ENCODE measurements around the gene SLC24A3.

SLC24A3 gene

DNA sequence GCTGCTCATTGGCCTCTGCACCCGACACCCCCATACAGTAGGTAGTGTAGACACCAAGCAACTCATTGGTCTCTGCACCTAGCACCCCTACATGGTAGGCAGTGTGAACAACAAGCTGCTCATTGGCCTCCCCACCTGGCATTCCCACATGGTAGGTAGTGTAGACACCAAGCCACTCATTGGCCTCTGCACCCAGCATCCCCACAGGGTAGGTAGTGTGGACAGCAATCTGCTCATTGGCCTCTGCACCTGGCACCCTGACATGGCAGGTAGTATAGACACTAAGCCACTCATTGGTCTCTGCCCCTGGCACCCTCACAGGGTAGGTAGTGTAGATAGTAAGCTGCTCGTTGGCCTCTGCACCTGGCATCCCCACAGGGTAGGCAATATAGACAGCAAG, 226.0 kb downstream of the SLC24A3 start:
- no peaks in the 10 kb centered on the region for H3K79me1 ChIP-seq (ENCODE audit: low read depth, low read length)
- WGBS, 2 donors (ENCODE audit: extremely low coverage in 2 of 2, insufficient read length in 2 of 2, insufficient replicate concordance in 1 of 2) = no CpG with 5 or more reads among the region's 2 CpGs
- H4K8ac ChIP-seq (ENCODE audit: low read depth, low read length) = no peak overlapping the region
- H2BK5ac ChIP-seq (ENCODE audit: low read length) = no peak overlapping the region
- H3K9me3 ChIP-seq (replicated peaks in 1 of 2; ENCODE audit: control insufficient read depth in 2 of 2, insufficient read depth in 1 of 2, low read depth in 1 of 2, low read length in 2 of 2) = no peaks in the 10 kb centered on the region
- no peak overlapping the region for H3K4me3 ChIP-seq (ENCODE audit: low read length in 2 of 2)
- H2AFZ ChIP-seq (ENCODE audit: low read length) = no peak overlapping the region
- no peak for DNase-seq (ENCODE audit: low spot score)
- H2BK120ac ChIP-seq (ENCODE audit: low read depth, low read length) = no peak overlapping the region
- no peaks in the 10 kb centered on the region for H3K27me3 ChIP-seq (ENCODE audit: control insufficient read depth in 3 of 3, insufficient read depth in 3 of 3, low read depth in 1 of 3, low read length in 3 of 3)
- H3K4me2 ChIP-seq (ENCODE audit: insufficient read depth, low read length, poor library complexity, severe bottlenecking) = no peak overlapping the region
- H3K14ac ChIP-seq (ENCODE audit: low read length) = peak overlapping the region; percentile 1
- H3K27ac ChIP-seq (replicated peaks; ENCODE audit: low read length) = no peak overlapping the region
- no peak overlapping the region for H3K9ac ChIP-seq (ENCODE audit: low read depth, low read length, poor library complexity)
- H2BK12ac ChIP-seq (ENCODE audit: low read length) = no peak overlapping the region
- H3K4ac ChIP-seq (ENCODE audit: low read length) = no peak overlapping the region
- no peak overlapping the region for H3K18ac ChIP-seq (ENCODE audit: low read length)
- no peak overlapping the region for H2BK15ac ChIP-seq (ENCODE audit: low read length)
- no peak overlapping the region for H2AK5ac ChIP-seq (ENCODE audit: low read depth, low read length)
- H4K91ac ChIP-seq (ENCODE audit: low read depth, low read length, poor library complexity) = no peak overlapping the region
- no peaks in the 10 kb centered on the region for H3K36me3 ChIP-seq (replicated peaks in 1 of 2; ENCODE audit: control insufficient read depth in 2 of 2, insufficient read depth in 2 of 2, low read length in 2 of 2)
- H3K23ac ChIP-seq (ENCODE audit: low read depth, low read length, poor library complexity) = no peak overlapping the region
- no peaks in the 10 kb centered on the region for H3K4me1 ChIP-seq (ENCODE audit: control insufficient read depth in 2 of 2, insufficient read depth in 1 of 2, low read depth in 1 of 2, low read length in 2 of 2)

DNA sequence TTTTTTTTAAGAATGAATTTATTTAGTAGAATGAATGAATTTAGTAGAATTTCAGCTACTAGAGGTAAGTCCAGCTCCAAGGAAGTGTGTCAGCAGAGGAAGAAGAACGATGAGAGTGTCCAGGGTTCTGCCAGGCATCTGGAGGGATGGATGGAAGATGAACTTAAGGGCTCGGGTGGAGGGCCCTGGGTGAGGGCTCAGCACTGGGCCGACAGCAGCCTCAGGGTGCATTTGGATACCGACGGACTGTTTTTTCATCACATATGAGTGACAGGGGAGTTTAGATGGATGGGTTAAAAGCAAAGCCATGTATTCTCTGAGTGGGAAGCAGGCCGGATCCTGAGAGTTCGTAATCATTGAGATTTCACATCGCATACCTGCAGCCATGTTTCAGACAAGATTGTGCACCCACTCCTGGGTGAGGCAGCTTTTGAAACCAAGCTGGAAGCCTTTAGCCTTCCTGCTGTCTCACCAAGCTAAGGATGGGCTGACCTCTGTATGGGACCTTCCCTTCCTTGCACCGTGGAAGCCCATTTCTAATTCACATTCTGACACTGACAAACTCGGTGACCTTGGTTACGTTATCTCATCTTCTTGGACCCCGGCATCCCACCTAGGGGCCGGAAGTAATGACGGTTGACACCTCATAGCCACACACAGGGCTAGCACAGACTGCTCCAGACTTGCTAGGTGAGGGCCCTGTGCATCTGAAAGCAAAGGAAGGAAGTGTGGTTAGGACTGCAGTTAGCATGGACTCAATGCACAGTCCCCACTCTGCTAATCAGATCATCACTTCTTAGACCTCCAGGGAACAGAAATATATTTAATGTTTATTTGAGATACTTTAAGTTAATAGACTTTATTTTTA, 228.5 kb downstream of the SLC24A3 start:
- H4K91ac ChIP-seq (ENCODE audit: low read depth, low read length, poor library complexity) = no peak overlapping the region
- no peaks in the 10 kb centered on the region for H3K27me3 ChIP-seq (ENCODE audit: control insufficient read depth in 3 of 3, insufficient read depth in 3 of 3, low read depth in 1 of 3, low read length in 3 of 3)
- H2BK12ac ChIP-seq (ENCODE audit: low read length) = no peak overlapping the region
- no peak overlapping the region for H3K27ac ChIP-seq (replicated peaks; ENCODE audit: low read length)
- H3K18ac ChIP-seq (ENCODE audit: low read length) = no peak overlapping the region
- H3K14ac ChIP-seq (ENCODE audit: low read length) = no peak overlapping the region
- H3K9me3 ChIP-seq (replicated peaks in 1 of 2; ENCODE audit: control insufficient read depth in 2 of 2, insufficient read depth in 1 of 2, low read depth in 1 of 2, low read length in 2 of 2) = no peaks in the 10 kb centered on the region
- no peak overlapping the region for H3K4me3 ChIP-seq (ENCODE audit: low read length in 2 of 2)
- WGBS, 2 donors (ENCODE audit: extremely low coverage in 2 of 2, insufficient read length in 2 of 2, insufficient replicate concordance in 1 of 2) = no CpG with 5 or more reads among the region's 14 CpGs
- no peak overlapping the region for H2BK15ac ChIP-seq (ENCODE audit: low read length)
- no peaks in the 10 kb centered on the region for H3K36me3 ChIP-seq (replicated peaks in 1 of 2; ENCODE audit: control insufficient read depth in 2 of 2, insufficient read depth in 2 of 2, low read length in 2 of 2)
- H2BK120ac ChIP-seq (ENCODE audit: low read depth, low read length) = no peak overlapping the region
- H3K4ac ChIP-seq (ENCODE audit: low read length) = no peak overlapping the region
- no peak overlapping the region for H2AFZ ChIP-seq (ENCODE audit: low read length)
- no peaks in the 10 kb centered on the region for H3K4me1 ChIP-seq (ENCODE audit: control insufficient read depth in 2 of 2, insufficient read depth in 1 of 2, low read depth in 1 of 2, low read length in 2 of 2)
- no peak overlapping the region for H3K23ac ChIP-seq (ENCODE audit: low read depth, low read length, poor library complexity)
- no peak overlapping the region for H2BK5ac ChIP-seq (ENCODE audit: low read length)
- H2AK5ac ChIP-seq (ENCODE audit: low read depth, low read length) = no peak overlapping the region
- DNase-seq (ENCODE audit: low spot score) = no peak
- H3K79me1 ChIP-seq (ENCODE audit: low read depth, low read length) = no peaks in the 10 kb centered on the region
- no peak overlapping the region for H3K4me2 ChIP-seq (ENCODE audit: insufficient read depth, low read length, poor library complexity, severe bottlenecking)
- no peak overlapping the region for H4K8ac ChIP-seq (ENCODE audit: low read depth, low read length)
- no peak overlapping the region for H3K9ac ChIP-seq (ENCODE audit: low read depth, low read length, poor library complexity)

DNA sequence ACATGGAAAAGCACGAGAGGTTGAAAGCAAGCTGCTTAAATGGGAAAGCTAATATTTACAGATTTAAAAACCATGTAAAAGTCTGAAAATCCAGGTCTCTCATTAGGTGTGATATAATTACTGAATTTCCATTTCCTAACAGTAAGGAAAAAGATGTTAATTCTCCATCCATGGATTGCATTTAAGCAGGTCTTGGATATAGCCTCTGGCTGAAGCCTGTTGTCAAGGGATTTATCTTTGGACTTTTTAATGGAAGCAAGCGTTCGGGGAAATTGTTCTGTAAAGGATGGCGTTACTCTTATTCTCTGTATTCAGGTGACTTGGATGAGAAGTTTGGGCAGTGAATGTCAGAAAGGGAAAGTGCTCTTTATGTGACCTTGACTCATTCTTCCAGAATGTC, 233.8 kb downstream of the SLC24A3 start:
- no CpG with 5 or more reads among the region's 4 CpGs for WGBS, 2 donors (ENCODE audit: extremely low coverage in 2 of 2, insufficient read length in 2 of 2, insufficient replicate concordance in 1 of 2)
- DNase-seq (ENCODE audit: low spot score) = no peak
- Histone ChIP-seq H3K14ac (ENCODE audit: low read length) (no peak overlapping the region), H2BK120ac (ENCODE audit: low read depth, low read length) (no peak overlapping the region), H3K23ac (ENCODE audit: low read depth, low read length, poor library complexity) (no peak overlapping the region), H3K79me1 (ENCODE audit: low read depth, low read length) (no peaks in the 10 kb centered on the region), H3K27ac (replicated peaks; ENCODE audit: low read length) (no peak overlapping the region), H2BK5ac (ENCODE audit: low read length) (no peak overlapping the region), H2AK5ac (ENCODE audit: low read depth, low read length) (no peak overlapping the region), H3K4me2 (ENCODE audit: insufficient read depth, low read length, poor library complexity, severe bottlenecking) (no peak overlapping the region), H3K4ac (ENCODE audit: low read length) (no peak overlapping the region), H2BK12ac (ENCODE audit: low read length) (no peak overlapping the region), H3K27me3 (ENCODE audit: control insufficient read depth in 3 of 3, insufficient read depth in 3 of 3, low read depth in 1 of 3, low read length in 3 of 3) (no peaks in the 10 kb centered on the region), H3K9ac (ENCODE audit: low read depth, low read length, poor library complexity) (no peak overlapping the region), H4K8ac (ENCODE audit: low read depth, low read length) (no peak overlapping the region), H3K36me3 (replicated peaks in 1 of 2; ENCODE audit: control insufficient read depth in 2 of 2, insufficient read depth in 2 of 2, low read length in 2 of 2) (no peaks in the 10 kb centered on the region), H2BK15ac (ENCODE audit: low read length) (no peak overlapping the region), H4K91ac (ENCODE audit: low read depth, low read length, poor library complexity) (no peak overlapping the region), H3K9me3 (replicated peaks in 1 of 2; ENCODE audit: control insufficient read depth in 2 of 2, insufficient read depth in 1 of 2, low read depth in 1 of 2, low read length in 2 of 2) (no peaks in the 10 kb centered on the region), H3K4me3 (ENCODE audit: low read length in 2 of 2) (no peak overlapping the region), H3K4me1 (ENCODE audit: control insufficient read depth in 2 of 2, insufficient read depth in 1 of 2, low read depth in 1 of 2, low read length in 2 of 2) (no peaks in the 10 kb centered on the region), H3K18ac (ENCODE audit: low read length) (no peak overlapping the region), H2AFZ (ENCODE audit: low read length) (no peak overlapping the region)

DNA sequence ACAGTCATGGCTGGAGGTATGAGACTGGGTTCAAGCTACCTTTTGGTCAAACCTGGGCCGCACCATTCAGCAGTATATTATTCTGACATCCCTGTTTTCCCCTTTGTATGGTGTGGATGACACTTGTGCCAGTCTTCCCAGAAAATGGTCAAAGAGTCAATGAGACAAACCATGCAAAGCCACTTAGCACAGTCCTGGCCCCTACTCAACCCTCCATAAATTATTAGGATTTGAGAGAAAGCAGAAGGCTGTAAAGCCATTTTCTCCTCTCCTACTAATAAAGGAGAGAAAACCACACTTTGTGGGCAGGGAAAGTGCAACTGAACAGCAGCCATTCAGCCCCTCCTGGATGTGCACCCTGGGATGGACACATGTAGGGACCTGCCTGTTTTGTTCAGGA, 236.2 kb downstream of the SLC24A3 start:
- Histone ChIP-seq H3K4me1 (ENCODE audit: control insufficient read depth in 2 of 2, insufficient read depth in 1 of 2, low read depth in 1 of 2, low read length in 2 of 2) (no peaks in the 10 kb centered on the region), H3K79me1 (ENCODE audit: low read depth, low read length) (no peaks in the 10 kb centered on the region), H2BK12ac (ENCODE audit: low read length) (no peak overlapping the region), H3K14ac (ENCODE audit: low read length) (no peak overlapping the region), H4K8ac (ENCODE audit: low read depth, low read length) (no peak overlapping the region), H2BK15ac (ENCODE audit: low read length) (no peak overlapping the region), H3K18ac (ENCODE audit: low read length) (no peak overlapping the region), H3K4me3 (ENCODE audit: low read length in 2 of 2) (no peak overlapping the region), H3K27me3 (ENCODE audit: control insufficient read depth in 3 of 3, insufficient read depth in 3 of 3, low read depth in 1 of 3, low read length in 3 of 3) (no peaks in the 10 kb centered on the region), H2BK120ac (ENCODE audit: low read depth, low read length) (no peak overlapping the region), H3K27ac (replicated peaks; ENCODE audit: low read length) (no peak overlapping the region), H4K91ac (ENCODE audit: low read depth, low read length, poor library complexity) (no peak overlapping the region), H2AFZ (ENCODE audit: low read length) (no peak overlapping the region), H3K4ac (ENCODE audit: low read length) (no peak overlapping the region), H3K36me3 (replicated peaks in 1 of 2; ENCODE audit: control insufficient read depth in 2 of 2, insufficient read depth in 2 of 2, low read length in 2 of 2) (no peaks in the 10 kb centered on the region), H3K4me2 (ENCODE audit: insufficient read depth, low read length, poor library complexity, severe bottlenecking) (no peak overlapping the region), H3K23ac (ENCODE audit: low read depth, low read length, poor library complexity) (no peak overlapping the region), H2BK5ac (ENCODE audit: low read length) (no peak overlapping the region), H3K9ac (ENCODE audit: low read depth, low read length, poor library complexity) (no peak overlapping the region), H2AK5ac (ENCODE audit: low read depth, low read length) (no peak overlapping the region), H3K9me3 (replicated peaks in 1 of 2; ENCODE audit: control insufficient read depth in 2 of 2, insufficient read depth in 1 of 2, low read depth in 1 of 2, low read length in 2 of 2) (no peaks in the 10 kb centered on the region)
- DNase-seq (ENCODE audit: low spot score) = no peak
- WGBS, 2 donors (ENCODE audit: extremely low coverage in 2 of 2, insufficient read length in 2 of 2, insufficient replicate concordance in 1 of 2) = no CpG with 5 or more reads among the region's 1 CpG
